ENCODE measurements around the gene PPM1N.
A peak's percentile ranks its signal among the peaks of the same experiment; 100 is the strongest.

The PPM1N gene

GRCh38 chr19:45471931-45472562 lies 26.2 kb upstream of the PPM1N start:
- Histone ChIP-seq H3K4me1 (ENCODE audit: insufficient read depth, low read length) (peaks cover 23% of the 10 kb centered on the region), H3K9me3 (ENCODE audit: low read length) (no peaks in the 10 kb centered on the region), H3K27me3 (ENCODE audit: control insufficient read depth in 1 of 2, insufficient read depth in 2 of 2, low read length in 2 of 2) (no peaks in the 10 kb centered on the region), H3K36me3 (ENCODE audit: insufficient read depth, low read length) (peaks cover 10% of the 10 kb centered on the region), H3K27ac (ENCODE audit: low read depth, low read length) (no peak overlapping the region), H3K4me3 (ENCODE audit: low read depth in 1 of 2, low read length in 2 of 2) (no peak overlapping the region), H3K9ac (ENCODE audit: low read length) (no peak overlapping the region)

GRCh38 chr19:45472563-45473366 lies 25.5 kb upstream of the PPM1N start:
- H3K4me3 ChIP-seq (ENCODE audit: low read depth in 1 of 2, low read length in 2 of 2) = no peak overlapping the region
- peaks cover 21% of the 10 kb centered on the region for H3K4me1 ChIP-seq (ENCODE audit: insufficient read depth, low read length)

GRCh38 chr19:45473367-45473681 lies 24.9 kb upstream of the PPM1N start:
- H3K4me1 ChIP-seq (ENCODE audit: insufficient read depth, low read length) = peaks cover 22% of the 10 kb centered on the region

More at GRCh38 chr19:45472563-45473366, 25.5 kb upstream of the PPM1N start:
- Histone ChIP-seq H3K9ac (ENCODE audit: low read length) (no peak overlapping the region), H3K36me3 (ENCODE audit: insufficient read depth, low read length) (peaks cover 10% of the 10 kb centered on the region), H3K9me3 (ENCODE audit: low read length) (no peaks in the 10 kb centered on the region), H3K27ac (ENCODE audit: low read depth, low read length) (no peak overlapping the region), H3K27me3 (ENCODE audit: control insufficient read depth in 1 of 2, insufficient read depth in 2 of 2, low read length in 2 of 2) (no peaks in the 10 kb centered on the region)

GRCh38 chr19:45473682-45474605 lies 24.3 kb upstream of the PPM1N start:
- Histone ChIP-seq H3K9ac (ENCODE audit: low read length) (no peak overlapping the region), H3K4me3 (ENCODE audit: low read depth in 1 of 2, low read length in 2 of 2) (no peak overlapping the region), H3K4me1 (ENCODE audit: insufficient read depth, low read length) (peaks cover 19% of the 10 kb centered on the region), H3K9me3 (ENCODE audit: low read length) (no peaks in the 10 kb centered on the region), H3K27me3 (ENCODE audit: control insufficient read depth in 1 of 2, insufficient read depth in 2 of 2, low read length in 2 of 2) (no peaks in the 10 kb centered on the region), H3K36me3 (ENCODE audit: insufficient read depth, low read length) (peaks cover 10% of the 10 kb centered on the region), H3K27ac (ENCODE audit: low read depth, low read length) (no peak overlapping the region)

More at GRCh38 chr19:45473367-45473681, 24.9 kb upstream of the PPM1N start:
- no peak overlapping the region for H3K4me3 ChIP-seq (ENCODE audit: low read depth in 1 of 2, low read length in 2 of 2)
- H3K36me3 ChIP-seq (ENCODE audit: insufficient read depth, low read length) = peaks cover 10% of the 10 kb centered on the region
- H3K9me3 ChIP-seq (ENCODE audit: low read length) = no peaks in the 10 kb centered on the region
- H3K27ac ChIP-seq (ENCODE audit: low read depth, low read length) = no peak overlapping the region
- no peak overlapping the region for H3K9ac ChIP-seq (ENCODE audit: low read length)
- no peaks in the 10 kb centered on the region for H3K27me3 ChIP-seq (ENCODE audit: control insufficient read depth in 1 of 2, insufficient read depth in 2 of 2, low read length in 2 of 2)

- no peak overlapping the region for H3K9ac ChIP-seq (ENCODE audit: low read length)
- no peaks in the 10 kb centered on the region for H3K9me3 ChIP-seq (ENCODE audit: low read length)
- H3K4me3 ChIP-seq (ENCODE audit: low read depth in 1 of 2, low read length in 2 of 2) = no peak overlapping the region
- H3K36me3 ChIP-seq (ENCODE audit: insufficient read depth, low read length) = peaks cover 10% of the 10 kb centered on the region
- peaks cover 17% of the 10 kb centered on the region for H3K4me1 ChIP-seq (ENCODE audit: insufficient read depth, low read length)
- no peaks in the 10 kb centered on the region for H3K27me3 ChIP-seq (ENCODE audit: control insufficient read depth in 1 of 2, insufficient read depth in 2 of 2, low read length in 2 of 2)
- H3K27ac ChIP-seq (ENCODE audit: low read depth, low read length) = no peak overlapping the region
Observed at GRCh38 chr19:45474606-45475521, 23.4 kb upstream of the PPM1N start.

GRCh38 chr19:45475537-45476291 lies 22.5 kb upstream of the PPM1N start:
- Histone ChIP-seq H3K4me1 (ENCODE audit: insufficient read depth, low read length) (peaks cover 9% of the 10 kb centered on the region), H3K9me3 (ENCODE audit: low read length) (no peaks in the 10 kb centered on the region), H3K27me3 (ENCODE audit: control insufficient read depth in 1 of 2, insufficient read depth in 2 of 2, low read length in 2 of 2) (no peaks in the 10 kb centered on the region), H3K4me3 (ENCODE audit: low read depth in 1 of 2, low read length in 2 of 2) (no peak overlapping the region), H3K36me3 (ENCODE audit: insufficient read depth, low read length) (peaks cover 10% of the 10 kb centered on the region), H3K27ac (ENCODE audit: low read depth, low read length) (no peak overlapping the region), H3K9ac (ENCODE audit: low read length) (no peak overlapping the region)

- Histone ChIP-seq H3K27me3 (ENCODE audit: control insufficient read depth in 1 of 2, insufficient read depth in 2 of 2, low read length in 2 of 2) (no peaks in the 10 kb centered on the region), H3K27ac (ENCODE audit: low read depth, low read length) (no peak overlapping the region), H3K9me3 (ENCODE audit: low read length) (no peaks in the 10 kb centered on the region), H3K36me3 (ENCODE audit: insufficient read depth, low read length) (peaks cover 10% of the 10 kb centered on the region), H3K9ac (ENCODE audit: low read length) (no peak overlapping the region), H3K4me3 (ENCODE audit: low read depth in 1 of 2, low read length in 2 of 2) (no peak overlapping the region), H3K4me1 (ENCODE audit: insufficient read depth, low read length) (peaks cover 9% of the 10 kb centered on the region)
Observed at GRCh38 chr19:45476304-45476703, 21.9 kb upstream of the PPM1N start.

GRCh38 chr19:45477186-45477585 lies 21.1 kb upstream of the PPM1N start:
- Histone ChIP-seq H3K27me3 (ENCODE audit: control insufficient read depth in 1 of 2, insufficient read depth in 2 of 2, low read length in 2 of 2) (no peaks in the 10 kb centered on the region), H3K4me1 (ENCODE audit: insufficient read depth, low read length) (peaks cover 9% of the 10 kb centered on the region), H3K9me3 (ENCODE audit: low read length) (no peaks in the 10 kb centered on the region), H3K27ac (ENCODE audit: low read depth, low read length) (no peak overlapping the region), H3K4me3 (ENCODE audit: low read depth in 1 of 2, low read length in 2 of 2) (no peak overlapping the region), H3K9ac (ENCODE audit: low read length) (no peak overlapping the region), H3K36me3 (ENCODE audit: insufficient read depth, low read length) (peaks cover 2% of the 10 kb centered on the region)

- peak overlapping the region; percentile 83 for H3K9ac ChIP-seq (ENCODE audit: low read length)
- H3K4me1 ChIP-seq (ENCODE audit: insufficient read depth, low read length) = peaks cover 9% of the 10 kb centered on the region
- peak overlapping the region; percentile 93 for H3K27ac ChIP-seq (ENCODE audit: low read depth, low read length)
- H3K4me3 ChIP-seq (ENCODE audit: low read depth in 1 of 2, low read length in 2 of 2) = peak overlapping the region in 1 of 2 donors; percentile 50
- H3K9me3 ChIP-seq (ENCODE audit: low read length) = no peaks in the 10 kb centered on the region
- H3K27me3 ChIP-seq (ENCODE audit: control insufficient read depth in 1 of 2, insufficient read depth in 2 of 2, low read length in 2 of 2) = no peaks in the 10 kb centered on the region
- no peaks in the 10 kb centered on the region for H3K36me3 ChIP-seq (ENCODE audit: insufficient read depth, low read length)
Observed at GRCh38 chr19:45477713-45478453, 20.4 kb upstream of the PPM1N start.

Measured in muscle layer of colon (tissue), 2 donors.